MCF 10A (cell line): ENCODE data around the gene FGF14. TPM values are rescaled to one million over a fixed set of nuclear protein-coding genes. Genes with fewer than 3 reads are reported as not detected.

Experiments
- BruUV-seq: library from RNA; stranded (reverse); fragments of 400-500 nt; replicated peaks from 2 replicates; lab custom pipeline; 2021; lab: Mats Ljungman, UMichigan
- CTCF ChIA-PET: fragments of 300-600 bp; sonication (Branson Sonifier 250); formaldehyde crosslinking; extraction: SDS; loops from one replicate; lab custom pipeline; 2021; ENCODE audit warnings: antibody characterized with exemption, inconsistent platforms; lab: Yijun Ruan, JAX
- POLR2A ChIA-PET: fragments of 300-600, 350-650 bp; sonication (Branson Sonifier 250); formaldehyde crosslinking; extraction: SDS; loops from one replicate; lab custom pipeline; 2020; ENCODE audit warnings: antibody characterized with exemption, inconsistent platforms; lab: Yijun Ruan, JAX
- DNase-seq: peaks from one replicate; pipeline ENCODE4 v3.0.0-alpha.2; 2018; ENCODE audit not compliant: unreplicated experiment
- H3K27ac Mint-ChIP-seq: one replicate; pipeline ENCODE4 v1.8.0; 2022; ENCODE audit warnings: mild to moderate bottlenecking, low read depth, mixed read lengths; ENCODE audit not compliant: unreplicated experiment
- H3K27me3 Mint-ChIP-seq: one replicate; pipeline ENCODE4 v1.8.0; 2022; ENCODE audit warnings: mixed read lengths; ENCODE audit not compliant: insufficient read depth, unreplicated experiment
- H3K36me3 Mint-ChIP-seq: one replicate; pipeline ENCODE4 v1.8.0; 2022; ENCODE audit warnings: mild to moderate bottlenecking, moderate library complexity, mixed read lengths; ENCODE audit not compliant: insufficient read depth, unreplicated experiment
- H3K4me1 Mint-ChIP-seq: one replicate; pipeline ENCODE4 v1.8.0; 2022; ENCODE audit warnings: mixed read lengths; ENCODE audit not compliant: insufficient read depth, unreplicated experiment
- H3K4me3 Mint-ChIP-seq: one replicate; pipeline ENCODE4 v1.8.0; 2022; ENCODE audit warnings: mild to moderate bottlenecking, moderate library complexity, mixed read lengths; ENCODE audit not compliant: unreplicated experiment
- H3K9me3 Mint-ChIP-seq: one replicate; pipeline ENCODE4 v1.8.0; 2022; ENCODE audit warnings: mixed read lengths; ENCODE audit not compliant: unreplicated experiment
- intact Hi-C: fragments of 100-400 bp; cut with micrococcal nuclease; formaldehyde crosslinking; loops from 2 replicates; pipeline ENCODE4 v1.14.1; 2022
- total RNA-seq: library from RNA; stranded (reverse); gene quantifications from 2 replicates; pipeline ENCODE4 v1.2.3, GENCODE V29; 2022
- TF ChIP-seq, protein P1 (sequence below): fragments of 200-600 bp; IDR thresholded peaks from one replicate; pipeline ENCODE4 v1.8.0; 2022; ENCODE audit warnings: antibody characterized with exemption, mild to moderate bottlenecking; ENCODE audit not compliant: unreplicated experiment

Gene FGF14
- total RNA-seq, 1 experiment from 2014 or later = not detected

DNA sequence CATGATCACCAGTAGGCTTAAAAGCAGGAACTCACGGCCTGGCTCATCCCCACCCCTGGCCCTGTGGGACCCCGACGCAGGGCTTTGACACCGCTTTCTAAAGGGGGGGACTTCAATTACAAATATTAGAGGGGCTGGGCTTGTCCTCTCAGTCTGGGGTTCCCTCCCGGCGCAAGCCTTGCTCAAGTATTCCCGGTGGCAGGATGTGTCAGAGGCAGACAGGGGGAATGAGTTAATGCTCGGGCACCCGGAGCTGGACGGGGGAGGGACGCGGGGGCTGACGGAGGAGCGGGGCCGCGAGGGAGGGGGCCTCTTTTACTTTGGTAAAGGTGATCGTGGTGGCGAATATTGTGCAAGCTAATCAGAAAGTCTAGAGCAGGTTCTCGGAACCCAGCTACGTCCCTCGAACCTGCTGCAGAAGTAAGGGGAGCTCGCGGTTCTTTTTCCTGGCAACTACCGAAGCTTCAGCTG, 1.1 kb downstream of the FGF14 start:
- no peak overlapping the region for H3K27ac Mint-ChIP-seq
- CTCF ChIA-PET = interaction anchor here (0.5 to 2.0 kb wide), 10 partner anchors 17 to 624 kb away, joined by 3 to 9 read pairs (median 4); no protein-coding TSS in a partner anchor
- TF ChIP-seq, protein P1, sequence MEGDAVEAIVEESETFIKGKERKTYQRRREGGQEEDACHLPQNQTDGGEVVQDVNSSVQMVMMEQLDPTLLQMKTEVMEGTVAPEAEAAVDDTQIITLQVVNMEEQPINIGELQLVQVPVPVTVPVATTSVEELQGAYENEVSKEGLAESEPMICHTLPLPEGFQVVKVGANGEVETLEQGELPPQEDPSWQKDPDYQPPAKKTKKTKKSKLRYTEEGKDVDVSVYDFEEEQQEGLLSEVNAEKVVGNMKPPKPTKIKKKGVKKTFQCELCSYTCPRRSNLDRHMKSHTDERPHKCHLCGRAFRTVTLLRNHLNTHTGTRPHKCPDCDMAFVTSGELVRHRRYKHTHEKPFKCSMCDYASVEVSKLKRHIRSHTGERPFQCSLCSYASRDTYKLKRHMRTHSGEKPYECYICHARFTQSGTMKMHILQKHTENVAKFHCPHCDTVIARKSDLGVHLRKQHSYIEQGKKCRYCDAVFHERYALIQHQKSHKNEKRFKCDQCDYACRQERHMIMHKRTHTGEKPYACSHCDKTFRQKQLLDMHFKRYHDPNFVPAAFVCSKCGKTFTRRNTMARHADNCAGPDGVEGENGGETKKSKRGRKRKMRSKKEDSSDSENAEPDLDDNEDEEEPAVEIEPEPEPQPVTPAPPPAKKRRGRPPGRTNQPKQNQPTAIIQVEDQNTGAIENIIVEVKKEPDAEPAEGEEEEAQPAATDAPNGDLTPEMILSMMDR = no peak
- no peaks in the 10 kb centered on the region for H3K9me3 Mint-ChIP-seq
- no TSS peak for BruUV-seq
- H3K27me3 Mint-ChIP-seq = peaks cover 45% of the 10 kb centered on the region
- no peak for DNase-seq
- POLR2A ChIA-PET = interaction anchor here (0.5 to 0.9 kb wide), 2 partner anchors 39 to 1472 kb away, joined by 3 read pairs; no protein-coding TSS in a partner anchor
- H3K4me1 Mint-ChIP-seq = peaks cover 23% of the 10 kb centered on the region
- intact Hi-C loops = no loop called here
- no peaks in the 10 kb centered on the region for H3K36me3 Mint-ChIP-seq
- peak overlapping the region; percentile 75 for H3K4me3 Mint-ChIP-seq

DNA sequence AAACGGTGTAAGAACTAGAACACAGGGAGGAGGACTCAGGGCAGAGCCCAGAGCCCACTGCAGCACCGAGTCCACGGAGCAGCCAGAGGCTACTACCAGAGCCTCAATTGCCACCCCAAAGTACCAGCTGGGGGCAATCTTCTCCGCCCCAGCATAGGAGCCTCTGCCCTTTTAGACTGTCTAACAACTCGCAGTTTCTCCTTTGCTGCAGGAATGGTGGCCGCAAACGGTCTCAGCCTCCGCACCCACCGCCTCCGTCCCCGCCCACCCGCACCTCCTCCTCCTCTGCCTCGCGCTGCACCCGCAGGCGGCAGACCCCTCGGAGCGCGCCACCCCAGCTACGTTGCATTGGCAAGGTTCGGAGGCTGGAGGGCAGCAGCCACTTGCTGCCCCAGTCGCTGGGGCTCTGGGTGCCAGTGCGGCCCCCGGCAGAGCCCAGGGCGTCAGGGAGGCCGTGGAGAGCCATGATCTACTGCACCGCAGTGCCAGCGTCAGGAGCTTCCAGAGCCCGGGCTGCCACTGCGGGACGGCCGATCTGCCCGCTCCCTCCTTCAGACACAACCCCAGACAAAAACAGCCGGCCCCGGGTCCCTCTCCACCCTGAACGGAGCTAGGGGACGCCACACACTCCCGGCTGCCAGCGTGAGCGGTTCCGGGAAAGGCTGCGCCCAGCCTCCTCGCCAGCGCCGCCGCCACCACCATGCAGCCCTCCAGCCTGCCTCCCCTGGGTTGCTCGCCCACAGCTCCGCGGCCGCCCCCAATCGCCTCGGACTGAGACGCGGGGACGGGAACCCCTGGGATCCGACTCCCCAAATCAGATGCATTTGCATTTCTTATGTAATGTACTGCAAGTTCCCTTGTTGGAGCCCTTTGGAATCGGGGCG, 1.8 kb downstream of the FGF14 start:
- DNase-seq = no peak
- Mint-ChIP-seq H3K27me3 (peaks cover 45% of the 10 kb centered on the region), H3K27ac (no peak overlapping the region), H3K4me3 (peak overlapping the region; percentile 75), H3K4me1 (peaks cover 23% of the 10 kb centered on the region), H3K9me3 (no peaks in the 10 kb centered on the region), H3K36me3 (no peaks in the 10 kb centered on the region)
- intact Hi-C loops = no loop called here
- ChIA-PET CTCF (interaction anchor here (0.5 to 2.0 kb wide), 13 partner anchors 11 to 625 kb away, joined by 3 to 9 read pairs (median 4); no protein-coding TSS in a partner anchor), POLR2A (interaction anchor here (0.5 to 0.9 kb wide), 3 partner anchors 40 to 1473 kb away, joined by 3 read pairs; no protein-coding TSS in a partner anchor)
- TF ChIP-seq, protein P1 = no peak
- no TSS peak for BruUV-seq

DNA sequence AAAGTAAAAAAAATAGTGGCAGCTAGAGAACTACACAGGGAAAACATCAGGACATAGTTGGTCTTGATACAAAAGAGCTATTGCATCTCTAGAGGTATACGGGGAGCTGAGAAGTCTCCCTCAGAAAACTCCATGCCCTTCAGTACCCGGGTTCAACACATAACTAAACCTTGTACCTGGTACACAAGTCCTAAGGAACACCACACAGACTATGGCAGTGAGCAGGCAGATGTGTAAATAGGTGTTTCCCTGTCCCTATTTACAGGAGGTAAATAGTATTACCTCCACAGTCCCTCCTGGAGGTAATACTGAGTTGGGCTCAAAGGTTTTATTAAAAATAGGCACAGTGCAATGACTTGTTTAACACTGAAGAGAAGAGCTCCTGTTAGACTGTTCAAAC, 5.9 kb downstream of the FGF14 start:
- Mint-ChIP-seq H3K27ac (no peak overlapping the region), H3K36me3 (no peaks in the 10 kb centered on the region), H3K9me3 (no peaks in the 10 kb centered on the region), H3K27me3 (peaks cover 19% of the 10 kb centered on the region), H3K4me3 (no peak overlapping the region), H3K4me1 (peaks cover 18% of the 10 kb centered on the region)
- no TSS peak for BruUV-seq
- intact Hi-C loops = no loop called here
- TF ChIP-seq, protein P1 = no peak
- DNase-seq = no peak
- ChIA-PET CTCF (interaction anchor here (0.6 to 1.8 kb wide), 2 partner anchors 160 to 276 kb away, joined by 3 to 6 read pairs; no protein-coding TSS in a partner anchor), POLR2A (no interaction called here)

DNA sequence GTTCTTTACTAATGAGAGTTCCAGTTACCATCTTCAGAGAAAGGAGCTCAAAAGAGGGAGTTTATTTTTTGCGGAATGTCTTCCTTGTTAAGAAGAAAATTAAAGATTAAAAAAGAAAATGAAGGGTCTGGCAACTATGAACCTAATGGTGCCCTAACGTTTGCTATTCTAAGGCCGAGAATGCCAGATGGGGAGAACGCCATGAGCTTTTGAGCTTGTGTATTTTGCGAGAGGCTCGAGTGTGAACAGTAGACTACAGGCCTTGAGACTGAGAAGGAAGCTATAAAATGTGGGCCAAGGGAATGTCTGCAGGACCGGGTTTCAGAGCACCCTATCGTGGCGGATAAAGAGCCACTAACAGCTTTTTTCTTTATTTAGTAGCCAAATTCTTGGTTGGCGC, 6.7 kb downstream of the FGF14 start:
- H3K36me3 Mint-ChIP-seq = no peaks in the 10 kb centered on the region
- no peak for DNase-seq
- intact Hi-C loops = no loop called here
- peak overlapping the region; percentile 68 for H3K4me3 Mint-ChIP-seq
- ChIA-PET POLR2A (interaction anchor here (0.6 to 2.0 kb wide), 7 partner anchors 9 to 206 kb away, joined by 3 to 6 read pairs (median 3); no protein-coding TSS in a partner anchor), CTCF (interaction anchor here (0.5 to 2.0 kb wide), 9 partner anchors 8 to 1820 kb away, joined by 3 to 9 read pairs (median 4); no protein-coding TSS in a partner anchor)
- peaks cover 13% of the 10 kb centered on the region for H3K4me1 Mint-ChIP-seq
- BruUV-seq = no TSS peak
- H3K9me3 Mint-ChIP-seq = no peaks in the 10 kb centered on the region
- H3K27me3 Mint-ChIP-seq = peaks cover 11% of the 10 kb centered on the region
- TF ChIP-seq, protein P1 = no peak
- H3K27ac Mint-ChIP-seq = no peak overlapping the region
